Activated gamma-delta T cell (primary cell): ENCODE data around the gene PRKACA.
"Not testable (repeated sequence)": the region's sequence is repeated elsewhere in the genome, so short reads cannot be mapped to it uniquely, and the experiment has no call there.

ENCODE experiments used
- DNase-seq: peaks from one replicate; lab custom pipeline; 2025; lab: John Stamatoyannopoulos, UW

The PRKACA gene

GRCh38 chr19:14070268-14071050 is 47.1 kb downstream of the PRKACA start:
- no peak for DNase-seq

GRCh38 chr19:14066134-14066533 is 51.4 kb downstream of the PRKACA start:
- no peak for DNase-seq

- no peak for DNase-seq
Observed at GRCh38 chr19:14063105-14063504, 54.5 kb downstream of the PRKACA start.

GRCh38 chr19:14062558-14062855 is 55.1 kb downstream of the PRKACA start:
- DNase-seq = no peak

GRCh38 chr19:14061751-14062557 is 55.6 kb downstream of the PRKACA start, which contains the start of gene PALM3:
TSS of gene PALM3 (minus strand) at chr19:14062076. CDS start at chr19:14061980, 96 bp downstream.
- no peak for DNase-seq

GRCh38 chr19:14061081-14061749 is 56.3 kb downstream of the PRKACA start:
- DNase-seq = no peak

GRCh38 chr19:14059652-14060155 is 57.9 kb downstream of the PRKACA start:
- no peak for DNase-seq

GRCh38 chr19:14059093-14059480 is 58.5 kb downstream of the PRKACA start:
- DNase-seq = no peak

GRCh38 chr19:14058182-14059092 is 59.1 kb downstream of the PRKACA start:
- DNase-seq = no peak

- no peak for DNase-seq
Observed at GRCh38 chr19:14056741-14057356, 60.7 kb downstream of the PRKACA start.

GRCh38 chr19:14056069-14056666 is 61.4 kb downstream of the PRKACA start:
- DNase-seq = no peak

GRCh38 chr19:14055396-14055795 is 62.2 kb downstream of the PRKACA start:
- DNase-seq = no peak

- no peak for DNase-seq
Observed at GRCh38 chr19:14054721-14055120, 62.8 kb downstream of the PRKACA start.

- DNase-seq = no peak
Observed at GRCh38 chr19:14054099-14054498, 63.5 kb downstream of the PRKACA start.

GRCh38 chr19:14053500-14053899 is 64.1 kb downstream of the PRKACA start:
- no peak for DNase-seq

GRCh38 chr19:14053032-14053431 is 64.5 kb downstream of the PRKACA start:
- no peak for DNase-seq

- no peak for DNase-seq
Observed at GRCh38 chr19:14052470-14052869, 65.1 kb downstream of the PRKACA start.

- DNase-seq = no peak
Observed at GRCh38 chr19:14051980-14052379, 65.6 kb downstream of the PRKACA start.

- DNase-seq = not testable (repeated sequence)
Observed at GRCh38 chr19:14050961-14051360, 66.6 kb downstream of the PRKACA start.

- no peak for DNase-seq
Observed at GRCh38 chr19:14050512-14050911, 67.0 kb downstream of the PRKACA start.
